Measurements from ENCODE around the gene EZH1. TPM values are rescaled to one million over a fixed set of nuclear protein-coding genes. Genes with fewer than 3 reads are reported as not detected.

EZH1 gene
- total and polyA plus RNA-seq, 2 of the 4 experiments (the other 2 are of a cell fraction) = 17.6 to 27.3 TPM

DNA sequence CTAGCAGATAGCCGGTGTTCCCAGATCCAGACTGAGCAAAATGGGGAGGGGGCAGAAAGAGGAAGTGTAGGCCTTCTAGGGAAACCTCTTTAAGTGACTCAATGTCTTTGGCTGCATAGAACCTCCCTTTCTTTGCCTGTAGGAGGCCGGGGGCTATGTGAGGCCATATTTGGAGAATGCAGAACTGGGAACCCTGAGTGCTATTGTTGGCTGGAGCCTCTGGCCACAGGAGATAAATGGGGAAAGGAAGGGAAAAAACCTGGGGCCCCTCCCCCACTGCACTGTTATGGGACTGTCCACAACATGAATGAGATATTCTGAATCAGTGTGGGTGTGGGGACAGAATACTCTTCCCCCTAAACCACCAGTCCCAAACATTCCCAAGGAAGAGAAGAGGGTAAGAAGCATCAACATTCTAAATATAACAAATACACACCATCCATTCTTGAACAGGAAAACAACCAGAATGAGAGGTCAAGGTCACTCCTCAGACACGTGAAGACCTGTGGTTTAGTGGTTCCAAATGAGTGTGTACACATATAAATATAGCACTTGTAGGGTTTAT, 30.8 kb upstream of the EZH1 start:
- no peaks in the 10 kb centered on the region for H3K9me3 ChIP-seq (ENCODE audit: control insufficient read depth, insufficient read depth, low read length)
- H3K36me3 ChIP-seq (ENCODE audit: control insufficient read depth, insufficient read depth, low read length) = peaks cover 27% of the 10 kb centered on the region
- no peaks in the 10 kb centered on the region for H4K20me1 ChIP-seq (ENCODE audit: insufficient read depth, low read length)
- peaks cover 16 to 40% of the 10 kb centered on the region in 2 experiments; a peak in 3 of 4 replicates for H3K79me1 ChIP-seq (ENCODE audit: low read depth in 1 of 2, low read length in 2 of 2)
- no peak overlapping the region for H3K9ac ChIP-seq (ENCODE audit: low read depth, low read length)
- peak overlapping the region; percentile 81; the same call in 1 of the 2 replicates for H2BK20ac ChIP-seq (ENCODE audit: low read depth, low read length)
- H2BK120ac ChIP-seq (ENCODE audit: low read depth, low read length) = peak overlapping the region; percentile 64
- POLR2A ChIA-PET (ENCODE audit: unreplicated experiment) = no interaction called here
- no peak for ATAC-seq (ENCODE audit: low read depth)
- no peaks in the 10 kb centered on the region for H3K27me3 ChIP-seq (ENCODE audit: control insufficient read depth, insufficient read depth, low read length)
- CTCF ChIA-PET = no interaction called here
- H4K91ac ChIP-seq (ENCODE audit: insufficient read depth, low read depth, low read length) = peak overlapping the region; percentile 51; the same call in 1 of the 2 replicates
- TF ChIP-seq RCOR1 (IDR thresholded peaks at IDR 0.05; ENCODE audit: insufficient replicate concordance, low read length) (no peak), BHLHE40 (IDR thresholded peaks at IDR 0.05; ENCODE audit: low read depth, low read length) (peak; percentile 53; the same call in 1 of the 2 replicates)
- H3K4me1 ChIP-seq (ENCODE audit: control insufficient read depth, insufficient read depth, low read length) = peaks cover 4% of the 10 kb centered on the region
- H3K18ac ChIP-seq (ENCODE audit: low read depth, low read length) = no peak overlapping the region
- peak overlapping the region; percentile 71 for H2AK9ac ChIP-seq (replicated peaks; ENCODE audit: low read depth, low read length, poor library complexity)
- H2AFZ ChIP-seq (replicated peaks; ENCODE audit: low read length, poor library complexity) = no peak overlapping the region
- dilution Hi-C loops (cut with HindIII; ENCODE audit: low sequenced_read_pairs, unreplicated experiment) (no loop called here), intact Hi-C loops (cut with micrococcal nuclease) (no loop called here), in situ Hi-C loops (cut with MboI; ENCODE audit: low sequenced_read_pairs) (no loop called here)
- peak overlapping the region; percentile 98; the same call in 1 of the 3 replicates for H2BK15ac ChIP-seq (ENCODE audit: low read depth, low read length)
- H2AK5ac ChIP-seq (ENCODE audit: low read depth, low read length) = peak overlapping the region; percentile 88; the same call in 1 of the 2 replicates
- H3K56ac ChIP-seq (ENCODE audit: extremely low read depth, insufficient read depth, low read length) = no peak overlapping the region
- H3K27ac ChIP-seq (ENCODE audit: insufficient read depth, low read length) = no peak overlapping the region
- BruUV-seq (replicated peaks) = no TSS peak
- H4K8ac ChIP-seq (ENCODE audit: low read depth in 2 of 2, low read length in 2 of 2) = 0 out of 4 replicates have a peak overlapping the region, but pooled peaks of 1 of the 2 experiments have one; percentile 52
- WGBS, 2 experiments (ENCODE audit: extremely low coverage in 2 of 2, insufficient read length in 1 of 2) = 75% methylated on average over 1 of the region's 3 CpGs; no CpG with 5 or more reads in 1 of the 2 experiments
- peak overlapping the region; percentile 90 for H2BK5ac ChIP-seq (ENCODE audit: low read depth, low read length, poor library complexity, severe bottlenecking)
- no peak overlapping the region for H3K14ac ChIP-seq (replicated peaks; ENCODE audit: low read depth, low read length)
- peak; percentile 66 for DNase-seq
- H3K4me3 ChIP-seq (ENCODE audit: insufficient read depth, low read depth, low read length) = no peak overlapping the region
- H3K4ac ChIP-seq (ENCODE audit: low read depth, low read length) = peak overlapping the region; percentile 96
- H3K9me1 ChIP-seq (ENCODE audit: insufficient read depth, low read length) = peaks cover 10% of the 10 kb centered on the region; the same call in 1 of the 2 replicates
- no peak overlapping the region for H4K5ac ChIP-seq (ENCODE audit: low read depth, low read length)
- no peak overlapping the region for H3K4me2 ChIP-seq (ENCODE audit: low read depth, low read length)
- H3K23ac ChIP-seq (ENCODE audit: low read depth, low read length) = peak overlapping the region; percentile 44; the same call in 1 of the 2 replicates

All from IMR-90 (cell line).